ENCODE results near the gene HMGXB4. TPM values are rescaled to one million over a fixed set of nuclear protein-coding genes. Genes with fewer than 3 reads are reported as not detected.

Gene HMGXB4
- total and polyA plus RNA-seq, 12 donors = 5.4 to 26.1 (median 19.8) TPM

- Histone ChIP-seq H3K27ac (peak overlapping the region in 3 of 5 donors; percentile 14 to 17 (median 17)), H3K4me3 (no peak overlapping the region), H3K27me3 (no peaks in the 10 kb centered on the region), H3K4me1 (replicated peaks in 1 of 2) (peaks cover 0 to 56% of the 10 kb centered on the region in 2 donors), H3K36me3 (replicated peaks in 1 of 2) (peaks cover 0 to 5% of the 10 kb centered on the region in 2 donors), H3K9me3 (replicated peaks in 1 of 3) (no peaks in the 10 kb centered on the region)
- intact Hi-C loops (cut with DNase I) = no loop called here
- TF ChIP-seq CTCF (IDR thresholded peaks at IDR 0.05) (no peak), POLR2A (IDR thresholded peaks at IDR 0.05) (no peak)
- 45 to 49% (median 48%) methylated on average over 4 of the region's 4 CpGs for WGBS, 4 donors
- peak in 1 of 7 donors; percentile 12 for DNase-seq
Measured at GRCh38 chr22:35306350-35306967, 49.2 kb downstream of the HMGXB4 start.

- H3K4me3 ChIP-seq = no peak overlapping the region
- 76 to 81% (median 78%) methylated on average over 9 of the region's 9 CpGs for WGBS, 4 donors
- peak in 2 of 7 donors; percentile 14 to 41 for DNase-seq
- no peak overlapping the region for H3K27ac ChIP-seq
- H3K9me3 ChIP-seq (replicated peaks in 1 of 3) = no peaks in the 10 kb centered on the region
- no peak for TF ChIP-seq CTCF (IDR thresholded peaks at IDR 0.05)
- TF ChIP-seq POLR2A (IDR thresholded peaks at IDR 0.05) = no peak
- H3K4me1 ChIP-seq (replicated peaks in 1 of 2) = peaks cover 0 to 58% of the 10 kb centered on the region in 2 donors
- intact Hi-C loops (cut with DNase I) = no loop called here
- H3K27me3 ChIP-seq = no peaks in the 10 kb centered on the region
- H3K36me3 ChIP-seq (replicated peaks in 1 of 2) = peaks cover 0 to 5% of the 10 kb centered on the region in 2 donors
Measured at GRCh38 chr22:35307372-35307771, 50.1 kb downstream of the HMGXB4 start.

GRCh38 chr22:35307892-35308291, 50.6 kb downstream of the HMGXB4 start:
- 85 to 96% (median 92%) methylated on average over 7 of the region's 7 CpGs for WGBS, 4 donors
- peak in 1 of 7 donors; percentile 50 for DNase-seq
- intact Hi-C loops (cut with DNase I) = no loop called here
- peaks cover 0 to 5% of the 10 kb centered on the region in 2 donors for H3K36me3 ChIP-seq (replicated peaks in 1 of 2)
- H3K27me3 ChIP-seq = no peaks in the 10 kb centered on the region
- H3K4me3 ChIP-seq = no peak overlapping the region
- peaks cover 3 to 63% of the 10 kb centered on the region in 2 donors for H3K4me1 ChIP-seq (replicated peaks in 1 of 2)
- no peaks in the 10 kb centered on the region for H3K9me3 ChIP-seq (replicated peaks in 1 of 3)
- H3K27ac ChIP-seq = no peak overlapping the region
- TF ChIP-seq POLR2A (IDR thresholded peaks at IDR 0.05) = no peak
- TF ChIP-seq CTCF (IDR thresholded peaks at IDR 0.05) = no peak

GRCh38 chr22:35308480-35309021, 51.3 kb downstream of the HMGXB4 start:
- Histone ChIP-seq H3K4me3 (no peak overlapping the region), H3K27me3 (no peaks in the 10 kb centered on the region), H3K27ac (no peak overlapping the region), H3K9me3 (replicated peaks in 1 of 3) (no peaks in the 10 kb centered on the region), H3K36me3 (replicated peaks in 1 of 2) (peaks cover 0 to 5% of the 10 kb centered on the region in 2 donors), H3K4me1 (replicated peaks in 1 of 2) (peaks cover 9 to 70% of the 10 kb centered on the region in 2 donors)
- TF ChIP-seq CTCF (IDR thresholded peaks at IDR 0.05) (no peak), POLR2A (IDR thresholded peaks at IDR 0.05) (no peak)
- peak in 1 of 7 donors; percentile 49 for DNase-seq
- WGBS, 4 donors = 78 to 84% (median 83%) methylated on average over 6 of the region's 6 CpGs
- intact Hi-C loops (cut with DNase I) = no loop called here
